ENCODE data around the gene RNF7.

- no peak for TF ChIP-seq POLR2A (IDR thresholded peaks at IDR 0.05)
- TF ChIP-seq CTCF (IDR thresholded peaks at IDR 0.05) = no peak
Measured at GRCh38 chr3:141735176-141735575, 2.9 kb upstream of the RNF7 start.
